Gastrocnemius medialis (tissue), 4 donors: ENCODE results near the gene PKNOX2.

Source experiments
- POLR2A ChIP-seq, 2 donors: fragments of 450-650 bp; IDR thresholded peaks; one replicate each; pipeline ENCODE4 v1.6.1; 2017; ENCODE audit warnings: antibody characterized with exemption in 2 of 2, mild to moderate bottlenecking in 2 of 2, moderate library complexity in 2 of 2
- TF ChIP-seq, protein P1 (sequence below), 5 experiments: fragments of 450-650 bp in 3 of 5; fragments of 200-600 bp in 2 of 5; sonication (generic) in 2 of 5; IDR thresholded peaks in 4 of 5; conservative IDR thresholded peaks in 1 of 5; 1 replicate in 4 of 5; 2 replicates in 1 of 5; pipeline ENCODE4 v1.5.1; 2016 to 2019; ENCODE audit warnings: antibody characterized with exemption in 5 of 5, mild to moderate bottlenecking in 3 of 5, moderate library complexity in 3 of 5

- TF ChIP-seq, protein P1, sequence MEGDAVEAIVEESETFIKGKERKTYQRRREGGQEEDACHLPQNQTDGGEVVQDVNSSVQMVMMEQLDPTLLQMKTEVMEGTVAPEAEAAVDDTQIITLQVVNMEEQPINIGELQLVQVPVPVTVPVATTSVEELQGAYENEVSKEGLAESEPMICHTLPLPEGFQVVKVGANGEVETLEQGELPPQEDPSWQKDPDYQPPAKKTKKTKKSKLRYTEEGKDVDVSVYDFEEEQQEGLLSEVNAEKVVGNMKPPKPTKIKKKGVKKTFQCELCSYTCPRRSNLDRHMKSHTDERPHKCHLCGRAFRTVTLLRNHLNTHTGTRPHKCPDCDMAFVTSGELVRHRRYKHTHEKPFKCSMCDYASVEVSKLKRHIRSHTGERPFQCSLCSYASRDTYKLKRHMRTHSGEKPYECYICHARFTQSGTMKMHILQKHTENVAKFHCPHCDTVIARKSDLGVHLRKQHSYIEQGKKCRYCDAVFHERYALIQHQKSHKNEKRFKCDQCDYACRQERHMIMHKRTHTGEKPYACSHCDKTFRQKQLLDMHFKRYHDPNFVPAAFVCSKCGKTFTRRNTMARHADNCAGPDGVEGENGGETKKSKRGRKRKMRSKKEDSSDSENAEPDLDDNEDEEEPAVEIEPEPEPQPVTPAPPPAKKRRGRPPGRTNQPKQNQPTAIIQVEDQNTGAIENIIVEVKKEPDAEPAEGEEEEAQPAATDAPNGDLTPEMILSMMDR (IDR thresholded peaks at IDR 0.05 in 4 of 5, conservative IDR thresholded peaks at IDR 0.05 in 1 of 5): no peak
- TF ChIP-seq POLR2A (IDR thresholded peaks at IDR 0.05): no peak
Observed at GRCh38 chr11:125132071-125132470, 32.5 kb upstream of the PKNOX2 start.
